MCF 10A (cell line): ENCODE data around the gene HORMAD2. TPM values are rescaled to one million over a fixed set of nuclear protein-coding genes. Genes with fewer than 3 reads are reported as not detected.
A peak's percentile ranks its signal among the peaks of the same experiment; 100 is the strongest.

Experiments
- Bru-seq: library from RNA; stranded (reverse); fragments of 400-500 nt; gene quantifications from one replicate; lab custom pipeline; 2021; lab: Mats Ljungman, UMichigan
- BruChase-seq, 2 experiments: library from RNA; stranded (reverse); fragments of 400-500 nt; gene quantifications; one replicate each; lab custom pipeline; 2021; lab: Mats Ljungman, UMichigan
- BruUV-seq: library from RNA; stranded (reverse); fragments of 400-500 nt; replicated peaks from 2 replicates; lab custom pipeline; 2021; lab: Mats Ljungman, UMichigan
- CTCF ChIA-PET: fragments of 300-600 bp; sonication (Branson Sonifier 250); formaldehyde crosslinking; extraction: SDS; loops from one replicate; lab custom pipeline; 2021; ENCODE audit warnings: antibody characterized with exemption, inconsistent platforms; lab: Yijun Ruan, JAX
- POLR2A ChIA-PET: fragments of 300-600, 350-650 bp; sonication (Branson Sonifier 250); formaldehyde crosslinking; extraction: SDS; loops from one replicate; lab custom pipeline; 2020; ENCODE audit warnings: antibody characterized with exemption, inconsistent platforms; lab: Yijun Ruan, JAX
- DNase-seq: peaks from one replicate; pipeline ENCODE4 v3.0.0-alpha.2; 2018; ENCODE audit not compliant: unreplicated experiment
- H3K27ac Mint-ChIP-seq: one replicate; pipeline ENCODE4 v1.8.0; 2022; ENCODE audit warnings: mild to moderate bottlenecking, low read depth, mixed read lengths; ENCODE audit not compliant: unreplicated experiment
- H3K27me3 Mint-ChIP-seq: one replicate; pipeline ENCODE4 v1.8.0; 2022; ENCODE audit warnings: mixed read lengths; ENCODE audit not compliant: insufficient read depth, unreplicated experiment
- H3K36me3 Mint-ChIP-seq: one replicate; pipeline ENCODE4 v1.8.0; 2022; ENCODE audit warnings: mild to moderate bottlenecking, moderate library complexity, mixed read lengths; ENCODE audit not compliant: insufficient read depth, unreplicated experiment
- H3K4me1 Mint-ChIP-seq: one replicate; pipeline ENCODE4 v1.8.0; 2022; ENCODE audit warnings: mixed read lengths; ENCODE audit not compliant: insufficient read depth, unreplicated experiment
- H3K4me3 Mint-ChIP-seq: one replicate; pipeline ENCODE4 v1.8.0; 2022; ENCODE audit warnings: mild to moderate bottlenecking, moderate library complexity, mixed read lengths; ENCODE audit not compliant: unreplicated experiment
- H3K9me3 Mint-ChIP-seq: one replicate; pipeline ENCODE4 v1.8.0; 2022; ENCODE audit warnings: mixed read lengths; ENCODE audit not compliant: unreplicated experiment
- CTCF ChIP-seq: fragments of 200-600 bp; IDR thresholded peaks from one replicate; pipeline ENCODE4 v1.8.0; 2022; ENCODE audit warnings: antibody characterized with exemption, mild to moderate bottlenecking; ENCODE audit not compliant: unreplicated experiment
- intact Hi-C: fragments of 100-400 bp; cut with micrococcal nuclease; formaldehyde crosslinking; loops from 2 replicates; pipeline ENCODE4 v1.14.1; 2022
- long read RNA-seq: library from polyadenylated mRNA; stranded (forward); transcript quantifications from one replicate; pipeline ENCODE4 v2.0.0, GENCODE V29; 2022
- total RNA-seq: library from RNA; stranded (reverse); gene quantifications from 2 replicates; pipeline ENCODE4 v1.2.3, GENCODE V29; 2022

HORMAD2 gene, protein sequence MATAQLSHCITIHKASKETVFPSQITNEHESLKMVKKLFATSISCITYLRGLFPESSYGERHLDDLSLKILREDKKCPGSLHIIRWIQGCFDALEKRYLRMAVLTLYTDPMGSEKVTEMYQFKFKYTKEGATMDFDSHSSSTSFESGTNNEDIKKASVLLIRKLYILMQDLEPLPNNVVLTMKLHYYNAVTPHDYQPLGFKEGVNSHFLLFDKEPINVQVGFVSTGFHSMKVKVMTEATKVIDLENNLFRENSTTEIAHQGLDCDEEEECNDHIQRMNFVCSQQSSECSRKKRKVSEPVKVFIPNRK
- total RNA-seq (not detected in 2 replicates), Bru-seq, nascent RNA (percentile 6 among the genes with signal in this experiment), BruChase-seq, experiment 1, labeled RNA remaining after a 6-hour chase (percentile 29 among the genes with signal in this experiment), BruChase-seq, experiment 2, labeled RNA remaining after a 2-hour chase (percentile 10 among the genes with signal in this experiment)
- long read RNA-seq = 0 reads

DNA sequence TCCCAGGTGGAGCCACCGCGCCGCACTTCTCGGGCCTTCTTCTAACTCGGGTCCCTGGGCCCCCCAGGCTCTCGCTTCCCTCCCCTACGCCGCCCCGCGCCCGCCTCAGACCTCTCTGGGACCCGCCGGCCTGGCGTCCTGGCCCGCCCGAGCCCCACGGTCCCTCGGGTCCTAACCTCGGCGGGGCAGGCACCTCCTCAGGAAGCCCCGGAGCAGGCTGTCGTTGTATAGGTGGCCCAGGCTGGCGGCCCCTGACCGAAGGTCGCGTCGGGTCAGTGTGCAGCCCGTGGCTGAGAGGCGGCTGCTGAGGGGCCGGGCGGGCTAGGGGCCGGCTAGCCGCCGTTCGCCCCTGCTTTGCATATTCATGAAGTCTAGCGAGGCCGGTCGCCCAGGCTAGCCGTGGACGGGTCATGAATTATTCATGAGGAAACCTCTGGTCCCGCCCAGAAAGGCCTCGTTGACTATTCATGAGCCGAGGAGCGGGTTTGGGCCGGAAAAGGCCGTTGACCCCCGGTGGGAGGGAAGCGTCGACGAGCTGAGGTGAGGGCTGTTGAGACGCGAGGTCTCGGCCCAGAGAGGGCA, at the start of gene HORMAD2:
HORMAD2 (plus strand) TSS at position 513 of the 582 bp plus-strand sequence. CDS start 13,489 bp downstream, outside the sequence.
- DNase-seq = no peak
- intact Hi-C loops = no loop called here
- Mint-ChIP-seq H3K9me3 (no peaks in the 10 kb centered on the region), H3K36me3 (no peaks in the 10 kb centered on the region), H3K27ac (no peak within 1 kb of the TSS), H3K27me3 (peaks cover 23% of the 10 kb centered on the region), H3K4me1 (no peaks in the 10 kb centered on the region), H3K4me3 (no peak within 1 kb of the TSS)
- no TSS peak for BruUV-seq
- ChIA-PET CTCF (interaction anchor here (0.5 to 0.6 kb wide), 2 partner anchors 176 to 468 kb away, joined by 3 to 4 read pairs; no protein-coding TSS in a partner anchor), POLR2A (no interaction called here)
- no peak for TF ChIP-seq CTCF

- TF ChIP-seq CTCF = no peak
- peaks cover 9% of the 10 kb centered on the region for H3K4me1 Mint-ChIP-seq
- no peak for DNase-seq
- intact Hi-C loops = no loop called here
- CTCF ChIA-PET = no interaction called here
- H3K4me3 Mint-ChIP-seq = no peak overlapping the region
- no TSS peak for BruUV-seq
- no peak overlapping the region for H3K27ac Mint-ChIP-seq
- POLR2A ChIA-PET = no interaction called here
- H3K36me3 Mint-ChIP-seq = peaks cover 14% of the 10 kb centered on the region
- no peaks in the 10 kb centered on the region for H3K27me3 Mint-ChIP-seq
- no peaks in the 10 kb centered on the region for H3K9me3 Mint-ChIP-seq
Measured at GRCh38 chr22:30031328-30031727, 48.9 kb upstream of the HORMAD2 start.

DNA sequence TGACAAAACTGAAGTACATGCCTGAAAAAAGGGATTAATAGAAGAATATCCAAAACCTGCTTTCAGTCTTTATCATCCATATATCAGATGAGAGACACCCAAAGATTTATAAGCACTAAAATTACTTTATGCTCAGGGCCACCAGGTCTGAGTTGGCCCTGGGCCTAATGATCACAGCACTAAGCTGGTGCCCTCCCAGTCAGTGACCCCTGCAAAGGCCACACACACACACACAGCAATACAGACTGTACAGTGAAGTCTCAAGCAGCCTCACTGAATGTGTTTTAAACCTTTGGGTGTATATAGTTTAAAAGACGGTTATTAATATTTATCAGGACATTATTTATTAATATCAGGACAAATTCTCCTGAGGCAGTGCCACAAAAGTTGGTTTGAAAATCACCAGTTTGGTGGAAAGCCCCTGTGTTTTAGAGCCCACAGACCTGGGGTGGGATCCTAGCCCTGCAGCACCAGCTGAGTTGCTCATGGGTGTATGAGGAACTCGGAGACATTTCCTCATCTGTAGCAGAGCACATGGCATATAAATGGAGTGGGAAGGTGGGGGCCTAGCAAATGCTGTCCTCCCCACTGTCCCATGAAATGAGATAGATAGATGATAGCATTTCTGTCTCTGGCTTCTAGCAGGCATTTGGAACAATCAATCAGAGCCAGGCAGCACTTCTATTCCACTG, 48.4 kb upstream of the HORMAD2 start:
- ChIA-PET CTCF (no interaction called here), POLR2A (interaction anchor here (0.6 kb wide), 1 partner anchor 70 kb away, joined by 3 read pairs; no protein-coding TSS in a partner anchor)
- no peak for DNase-seq
- BruUV-seq = TSS peak; percentile 2
- TF ChIP-seq CTCF = no peak
- Mint-ChIP-seq H3K4me1 (peaks cover 5% of the 10 kb centered on the region), H3K9me3 (no peaks in the 10 kb centered on the region), H3K4me3 (no peak overlapping the region), H3K36me3 (peaks cover 14% of the 10 kb centered on the region), H3K27me3 (no peaks in the 10 kb centered on the region), H3K27ac (no peak overlapping the region)
- intact Hi-C loops = no loop called here
